A673 (cell line): ENCODE data around the gene KHK.

Source experiments
- EZH2 ChIP-seq: fragments of 200-600 bp; sonication (generic); IDR thresholded peaks from 2 replicates; pipeline ENCODE4 v1.6.1; 2017; ENCODE audit warnings: borderline replicate concordance, low read depth, mild to moderate bottlenecking, mixed read lengths, antibody characterized with exemption, low read length; ENCODE audit not compliant: poor library complexity, severe bottlenecking
- TF ChIP-seq, protein P1 (sequence below): fragments of 300-800, 200-600 bp; sonication (generic); conservative IDR thresholded peaks from 2 replicates; pipeline ENCODE4 v1.5.1; 2017; ENCODE audit warnings: low read depth, mild to moderate bottlenecking, antibody characterized with exemption, low read length, moderate library complexity, mixed read lengths

DNA sequence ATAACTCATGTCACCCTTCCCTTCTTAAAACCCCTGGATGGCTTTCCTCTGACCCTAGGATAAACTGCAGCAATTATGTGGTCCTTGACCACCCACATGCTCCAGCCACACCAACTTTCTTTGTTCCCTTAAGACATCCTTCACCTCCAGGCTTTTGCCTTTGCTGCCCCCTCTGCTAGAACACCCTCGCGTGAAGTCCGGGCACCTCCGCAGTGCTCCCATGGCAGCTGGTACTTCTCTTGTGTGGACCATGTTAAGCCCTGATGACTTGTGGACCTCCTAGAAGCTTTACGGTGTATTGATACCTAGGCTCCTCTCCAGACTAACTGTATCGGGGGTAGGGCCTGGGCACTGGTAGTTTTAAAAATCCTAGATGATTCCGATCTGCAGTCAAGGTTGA is 36.2 kb downstream of the KHK start:
- TF ChIP-seq, protein P1, sequence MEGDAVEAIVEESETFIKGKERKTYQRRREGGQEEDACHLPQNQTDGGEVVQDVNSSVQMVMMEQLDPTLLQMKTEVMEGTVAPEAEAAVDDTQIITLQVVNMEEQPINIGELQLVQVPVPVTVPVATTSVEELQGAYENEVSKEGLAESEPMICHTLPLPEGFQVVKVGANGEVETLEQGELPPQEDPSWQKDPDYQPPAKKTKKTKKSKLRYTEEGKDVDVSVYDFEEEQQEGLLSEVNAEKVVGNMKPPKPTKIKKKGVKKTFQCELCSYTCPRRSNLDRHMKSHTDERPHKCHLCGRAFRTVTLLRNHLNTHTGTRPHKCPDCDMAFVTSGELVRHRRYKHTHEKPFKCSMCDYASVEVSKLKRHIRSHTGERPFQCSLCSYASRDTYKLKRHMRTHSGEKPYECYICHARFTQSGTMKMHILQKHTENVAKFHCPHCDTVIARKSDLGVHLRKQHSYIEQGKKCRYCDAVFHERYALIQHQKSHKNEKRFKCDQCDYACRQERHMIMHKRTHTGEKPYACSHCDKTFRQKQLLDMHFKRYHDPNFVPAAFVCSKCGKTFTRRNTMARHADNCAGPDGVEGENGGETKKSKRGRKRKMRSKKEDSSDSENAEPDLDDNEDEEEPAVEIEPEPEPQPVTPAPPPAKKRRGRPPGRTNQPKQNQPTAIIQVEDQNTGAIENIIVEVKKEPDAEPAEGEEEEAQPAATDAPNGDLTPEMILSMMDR: no peak
- TF ChIP-seq EZH2: no peak
